K562 (cell line): ENCODE data around the gene ANKRD24. TPM values are rescaled to one million over a fixed set of nuclear protein-coding genes. Genes with fewer than 3 reads are reported as not detected.
A peak's percentile ranks its signal among the peaks of the same experiment; 100 is the strongest.

Experiments used
- ATAC-seq: fragments of 200-7000 bp; cut with Tn5 transposase; 3 replicates; pipeline ENCODE4 v1.9.1; 2020; ENCODE audit warnings: moderate library complexity
- BruUV-seq: library from RNA; stranded (reverse); fragments of 400-500 nt; replicated peaks from 2 replicates; lab custom pipeline; 2021; lab: Mats Ljungman, UMichigan
- CTCF ChIA-PET: fragments of 300-600 bp; formaldehyde crosslinking; extraction: SDS; loops from one replicate; lab custom pipeline; 2021; ENCODE audit warnings: low intra/inter-chr PET ratio; lab: Yijun Ruan, JAX
- POLR2A ChIA-PET: fragments of 300-600, 350-650 bp; sonication (Branson Sonifier 250); formaldehyde crosslinking; extraction: SDS; loops from one replicate; lab custom pipeline; 2021; ENCODE audit warnings: antibody characterized with exemption, inconsistent platforms; lab: Yijun Ruan, JAX
- DNase-seq, 4 experiments: peaks; one replicate each; pipeline versions ENCODE4 v3.0.0 to v3.0.0-alpha.2; 2011 to 2018; ENCODE audit warnings: low spot score in 3 of 4, mixed read lengths in 3 of 4; ENCODE audit errors: extremely low read depth in 1 of 4
- FAIRE-seq: peaks from 2 replicates; lab custom pipeline; 2011; peaks lifted over from hg19 to GRCh38; lab: Jason Lieb, UNC
- H2AFZ ChIP-seq: 2 replicates; pipeline ENCODE4 v1.6.0; 2011; ENCODE audit warnings: low read depth, low read length, control low read depth, inconsistent platforms
- H3K27ac ChIP-seq: fragments of 200-600 bp; 3 replicates; pipeline ENCODE4 v1.8.0; 2011; ENCODE audit warnings: low read depth, mild to moderate bottlenecking, control low read depth, inconsistent platforms, low read length, moderate library complexity, mixed read lengths; ENCODE audit errors: extremely low read depth
- H3K27me3 ChIP-seq, 2 experiments: fragments of 300-600 bp in 1 of 2; 2 replicates in 1 of 2; 3 replicates in 1 of 2; pipeline versions ENCODE4 v1.6.0 to v1.8.0; 2011; ENCODE audit warnings: inconsistent platforms in 2 of 2, low read length in 2 of 2, mild to moderate bottlenecking in 1 of 2, mixed read lengths in 1 of 2, moderate library complexity in 1 of 2; ENCODE audit not compliant: control insufficient read depth in 2 of 2, insufficient read depth in 2 of 2
- H3K36me3 ChIP-seq: fragments of 300-600 bp; 3 replicates; pipeline ENCODE4 v1.8.0; 2011; ENCODE audit warnings: mild to moderate bottlenecking, low read length, inconsistent platforms; ENCODE audit not compliant: control insufficient read depth, insufficient read depth
- H3K4me1 ChIP-seq, 2 experiments: fragments of 200-600 bp in 1 of 2; replicated peaks in 1 of 2; 2 replicates in 1 of 2; 3 replicates in 1 of 2; pipeline versions ENCODE4 v1.5.1 to v1.8.0; 2011; ENCODE audit warnings: inconsistent platforms in 2 of 2, low read length in 2 of 2, mild to moderate bottlenecking in 1 of 2, mixed read lengths in 1 of 2, moderate library complexity in 1 of 2; ENCODE audit not compliant: control insufficient read depth in 2 of 2, insufficient read depth in 2 of 2
- H3K4me2 ChIP-seq: 2 replicates; pipeline ENCODE4 v1.6.1; 2011; ENCODE audit warnings: low read length, control low read depth, inconsistent platforms, mixed read lengths; ENCODE audit not compliant: insufficient read depth
- H3K4me3 ChIP-seq: fragments of 200-600 bp; sonication (generic), shearing (Covaris generic); 2 replicates; pipeline ENCODE4 v1.5.1; 2016; ENCODE audit warnings: control low read depth, inconsistent platforms
- H3K79me2 ChIP-seq: fragments of 200-600 bp; 3 replicates; pipeline ENCODE4 v1.8.0; 2011; ENCODE audit warnings: low read length, inconsistent platforms; ENCODE audit not compliant: control insufficient read depth, insufficient read depth
- H3K9ac ChIP-seq, 2 experiments: 2 replicates each; pipeline versions ENCODE4 v1.6.0 to v1.6.1; 2011; ENCODE audit warnings: low read depth in 2 of 2, low read length in 2 of 2, control low read depth in 1 of 2, inconsistent platforms in 1 of 2, mild to moderate bottlenecking in 1 of 2, mixed read lengths in 1 of 2; ENCODE audit not compliant: insufficient read depth in 1 of 2
- H3K9me1 ChIP-seq: one replicate; pipeline ENCODE4 v1.6.0; 2011; ENCODE audit warnings: inconsistent platforms, mild to moderate bottlenecking, low read length, moderate library complexity; ENCODE audit not compliant: control insufficient read depth, insufficient read depth
- H3K9me3 ChIP-seq: replicated peaks from 2 replicates; pipeline ENCODE4 v1.5.1; 2011; ENCODE audit warnings: low read depth, low read length, inconsistent platforms; ENCODE audit not compliant: control insufficient read depth, insufficient read depth
- H4K20me1 ChIP-seq: replicated peaks from 2 replicates; pipeline ENCODE4 v1.6.1; 2011; ENCODE audit warnings: low read length, inconsistent platforms, mixed read lengths; ENCODE audit not compliant: control insufficient read depth, insufficient read depth
- BCL6 ChIP-seq: fragments of 250-450 bp; sonication (Bioruptor Pico); IDR thresholded peaks from 2 replicates; pipeline ENCODE4 v1.4.0; 2020
- BCOR ChIP-seq: fragments of 450-650 bp; IDR thresholded peaks from 2 replicates; pipeline ENCODE4 v1.6.1; 2016
- RBM25 ChIP-seq: fragments of 200-400 bp; formaldehyde crosslinking; IDR thresholded peaks from 2 replicates; pipeline ENCODE4 v1.6.1; 2018; ENCODE audit warnings: low read length, low read depth, moderate library complexity; ENCODE audit not compliant: severe bottlenecking
- SMARCA5 ChIP-seq: fragments of 450-650 bp; IDR thresholded peaks from 2 replicates; pipeline ENCODE4 v1.6.1; 2016
- WGBS: fragments of 100-300 bp; shearing (Covaris generic); methylation state at CpG from one replicate; pipeline ENCODE4 v1.1.6; 2016; ENCODE audit warnings: low coverage, mixed read lengths; ENCODE audit not compliant: insufficient coverage; ENCODE audit errors: missing lambda C conversion rate; 5-methylcytosine and 5-hydroxymethylcytosine counted together
- in situ Hi-C: fragments of 300-500 bp; cut with MboI; formaldehyde crosslinking; loops from 4 replicates; pipeline ENCODE4 v1.15.0; 2018; ENCODE audit warnings: inconsistent platforms, mixed read lengths
- intact Hi-C: fragments of 100-400 bp; cut with micrococcal nuclease; formaldehyde crosslinking; loops from 2 replicates; pipeline ENCODE4 v1.14.2; 2022
- polyA plus RNA-seq, 8 experiments: library from polyadenylated mRNA; depleted of rRNA in 4 of 8; stranded (reverse) in 5 of 8; unstranded in 3 of 8; fragments of >200 nt; fragmentation: Nextera tagmentation in 2 of 8; fragmentation: Illumina TruSeq in 1 of 8; extraction: Ambion mirVana in 2 of 8; extraction: Trizol in 1 of 8; gene quantifications; 2 replicates each; pipeline versions ENCODE4 v1.2.1 to v1.2.3, GENCODE V29; 2011 to 2014; ENCODE audit warnings: inconsistent platforms in 1 of 8, missing spikeins in 1 of 8
- total RNA-seq, 7 experiments: library from RNA; depleted of rRNA in 6 of 7; stranded (reverse); fragments of >200 nt in 6 of 7; fragmentation: Illumina TruSeq in 2 of 7; extraction: Trizol in 2 of 7; gene quantifications; 2 replicates each; pipeline versions ENCODE4 v1.2.1 to v1.2.3, GENCODE V29; 2011 to 2021; ENCODE audit warnings: low replicate concordance in 1 of 7
- TF ChIP-seq, protein P1 (sequence below): sonication (generic); formaldehyde crosslinking; IDR thresholded peaks from 2 replicates; pipeline ENCODE4 v1.8.1; 2023; ENCODE audit warnings: mild to moderate bottlenecking, missing genetic modification reagents

The ANKRD24 gene
- total and polyA plus RNA-seq, 9 of the 15 experiments (the other 6 are each of a cell fraction or from before 2014, with no cell fraction given): 0.07 to 0.12 (median 0.09) TPM; not detected in 5

GRCh38 chr19:4151623-4152022 lies 30.9 kb upstream of the ANKRD24 start:
- Histone ChIP-seq H3K79me2 (no peaks in the 10 kb centered on the region), H3K36me3 (no peaks in the 10 kb centered on the region), H3K9ac (peak overlapping the region in 1 of 2 experiments; percentile 28; a peak in 1 of 4 replicates)
- FAIRE-seq (no peak), ATAC-seq (no peak)
- no TSS peak for BruUV-seq
- TF ChIP-seq BCOR (peak; percentile 86), SMARCA5 (peak; percentile 78), BCL6 (CRISPR knock-in tag) (no peak), RBM25 (peak; percentile 69)
- TF ChIP-seq, protein P1, sequence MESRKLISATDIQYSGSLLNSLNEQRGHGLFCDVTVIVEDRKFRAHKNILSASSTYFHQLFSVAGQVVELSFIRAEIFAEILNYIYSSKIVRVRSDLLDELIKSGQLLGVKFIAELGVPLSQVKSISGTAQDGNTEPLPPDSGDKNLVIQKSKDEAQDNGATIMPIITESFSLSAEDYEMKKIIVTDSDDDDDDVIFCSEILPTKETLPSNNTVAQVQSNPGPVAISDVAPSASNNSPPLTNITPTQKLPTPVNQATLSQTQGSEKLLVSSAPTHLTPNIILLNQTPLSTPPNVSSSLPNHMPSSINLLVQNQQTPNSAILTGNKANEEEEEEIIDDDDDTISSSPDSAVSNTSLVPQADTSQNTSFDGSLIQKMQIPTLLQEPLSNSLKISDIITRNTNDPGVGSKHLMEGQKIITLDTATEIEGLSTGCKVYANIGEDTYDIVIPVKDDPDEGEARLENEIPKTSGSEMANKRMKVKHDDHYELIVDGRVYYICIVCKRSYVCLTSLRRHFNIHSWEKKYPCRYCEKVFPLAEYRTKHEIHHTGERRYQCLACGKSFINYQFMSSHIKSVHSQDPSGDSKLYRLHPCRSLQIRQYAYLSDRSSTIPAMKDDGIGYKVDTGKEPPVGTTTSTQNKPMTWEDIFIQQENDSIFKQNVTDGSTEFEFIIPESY (CRISPR knock-in tag): peak; percentile 55; the same call in 1 of the 2 replicates
- TF ChIP-seq, all 486 proteins: peak for 4
- H3K4me1 ChIP-seq: peaks cover 2 to 18% of the 10 kb centered on the region in 2 experiments; a peak in 3 of 5 replicates
- DNase-seq: no peak
- no peak overlapping the region for H2AFZ ChIP-seq
- CTCF ChIA-PET: no interaction called here
- peaks cover 6 to 15% of the 10 kb centered on the region in 2 experiments; a peak in 4 of 5 replicates for H3K27me3 ChIP-seq
- intact Hi-C loops: no loop called here
- no peak overlapping the region for H3K4me3 ChIP-seq
- no peaks in the 10 kb centered on the region for H4K20me1 ChIP-seq
- POLR2A ChIA-PET: interaction anchor here (0.7 kb wide), 1 partner anchor 1192 kb away, joined by 3 read pairs; no protein-coding TSS in a partner anchor
- 37% methylated on average over 5 of the region's 6 CpGs for WGBS
- in situ Hi-C loops: no loop called here
- H3K27ac ChIP-seq: no peak overlapping the region
- no peak overlapping the region for H3K4me2 ChIP-seq
- H3K9me1 ChIP-seq: no peaks in the 10 kb centered on the region
- no peaks in the 10 kb centered on the region for H3K9me3 ChIP-seq
